B cell (primary cell): ENCODE data around the gene CFAP100.

Experiments used
- CTCF ChIP-seq: fragments of 200-600 bp; IDR thresholded peaks from one replicate; pipeline ENCODE4 v1.8.0; 2022; ENCODE audit warnings: antibody characterized with exemption, mild to moderate bottlenecking
- EZH2 ChIP-seq: IDR thresholded peaks from 2 replicates; pipeline ENCODE4 v1.6.1; 2012; ENCODE audit warnings: borderline replicate concordance, low read depth, mild to moderate bottlenecking, moderate library complexity, low read length; ENCODE audit not compliant: insufficient read depth, poor library complexity, severe bottlenecking

GRCh38 chr3:126485956-126486355 is 91.2 kb downstream of the CFAP100 start:
- TF ChIP-seq CTCF, result no peak
- no peak for TF ChIP-seq EZH2
